ENCODE data around the gene ABCB9.
A peak's percentile ranks its signal among the peaks of the same experiment; 100 is the strongest.
"Not testable (repeated sequence)": the region's sequence is repeated elsewhere in the genome, so short reads cannot be mapped to it uniquely, and the experiment has no call there.

The ABCB9 gene

GRCh38 chr12:122937622-122938091 lies 28.6 kb downstream of the ABCB9 start:
- peak; percentile 17 to 57 (median 51) for DNase-seq

DNA sequence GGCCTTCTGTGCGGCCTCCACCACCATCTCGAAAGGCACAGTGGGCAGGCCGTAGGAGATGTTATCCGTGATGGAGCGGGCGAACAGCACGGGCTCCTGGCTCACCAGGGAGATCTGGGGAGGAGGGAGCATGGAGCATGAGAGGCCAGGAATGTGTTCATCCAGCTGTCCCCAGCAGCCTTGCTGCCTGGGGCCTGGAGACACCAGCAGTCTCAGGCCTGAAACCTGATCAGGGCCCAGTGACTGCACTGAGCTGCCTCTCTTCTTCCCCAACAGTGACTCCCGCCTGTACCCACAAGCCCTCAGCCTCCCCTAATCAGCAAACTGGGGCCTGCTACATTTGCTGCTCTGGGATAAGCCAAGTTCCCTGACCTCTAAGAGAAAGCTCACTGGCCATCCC lies 30.9 kb downstream of the ABCB9 start:
- no peak for DNase-seq

DNA sequence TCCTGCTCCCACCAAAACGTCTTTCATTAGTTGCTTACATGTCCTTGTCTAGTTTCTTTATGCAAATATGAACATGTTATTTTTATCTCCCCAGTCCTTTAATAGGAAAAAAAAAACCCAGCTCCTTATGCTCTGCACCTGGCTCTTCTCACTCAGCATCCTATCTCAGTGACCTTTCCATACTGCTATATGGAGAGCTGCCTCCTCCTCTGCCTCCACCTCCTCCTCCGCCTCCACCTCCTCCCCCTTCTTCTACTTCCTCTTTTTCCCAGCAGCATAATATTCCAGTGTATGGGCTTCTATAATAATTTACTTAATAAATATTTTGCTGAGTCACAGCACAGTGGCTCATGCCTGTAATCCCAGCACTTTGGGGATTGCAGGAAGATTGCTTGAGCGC lies 31.5 kb downstream of the ABCB9 start:
- no peak for DNase-seq

DNA sequence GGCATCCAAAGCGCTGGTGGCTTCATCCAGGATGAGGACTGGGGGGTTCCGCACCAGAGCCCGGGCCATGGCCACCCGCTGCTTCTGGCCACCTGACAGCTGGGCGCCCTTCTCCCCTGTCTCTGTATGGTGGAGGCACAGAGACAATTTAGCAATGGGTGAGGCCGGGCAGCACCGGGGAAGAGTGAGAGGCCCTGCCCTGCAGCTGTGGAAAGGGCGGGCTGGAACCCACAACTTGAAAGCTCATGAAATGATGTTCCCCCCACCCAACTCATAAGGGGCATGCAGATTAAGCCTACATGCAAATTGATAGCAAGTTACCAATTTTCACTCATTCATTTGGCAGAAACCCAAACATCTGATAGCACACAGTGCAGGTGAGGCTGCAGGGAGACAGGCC lies 34.1 kb downstream of the ABCB9 start:
- no peak for DNase-seq

GRCh38 chr12:122929812-122930211 lies 36.5 kb downstream of the ABCB9 start:
- DNase-seq: no peak

- no peak for DNase-seq
Observed at GRCh38 chr12:122929148-122929538, 37.1 kb downstream of the ABCB9 start.

- DNase-seq: no peak
Observed at GRCh38 chr12:122928404-122929147, 37.7 kb downstream of the ABCB9 start.

DNA sequence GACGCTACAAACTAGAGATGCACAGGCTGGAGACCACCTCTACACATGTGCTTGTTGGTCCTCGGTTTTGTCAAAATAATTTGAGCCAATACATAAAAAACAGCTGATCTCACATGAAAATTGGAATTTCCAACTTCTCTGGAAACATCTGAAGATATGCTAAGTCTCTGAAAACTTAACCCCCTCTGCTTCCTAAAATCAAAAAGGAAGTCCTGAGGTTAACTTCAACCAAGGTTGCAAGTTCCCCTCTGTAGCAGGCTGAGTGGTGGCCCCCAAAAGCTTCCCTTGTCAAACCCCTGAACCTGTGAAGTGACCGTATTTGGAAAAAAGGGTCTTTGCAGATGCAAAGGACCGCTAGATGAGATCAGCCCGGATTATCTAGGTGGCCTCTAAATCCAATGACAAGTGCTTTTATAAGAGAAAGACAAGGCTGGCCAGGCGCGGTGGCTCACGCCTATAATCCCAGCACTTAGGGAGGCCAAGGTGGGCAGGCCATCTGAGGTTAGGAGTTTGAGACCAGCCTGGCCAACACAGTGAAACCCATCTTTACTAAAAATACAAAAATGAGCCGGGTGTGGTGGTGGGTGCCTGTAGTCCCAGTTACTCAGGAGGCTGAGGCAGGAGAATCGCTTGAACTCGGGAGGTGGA lies 38.4 kb downstream of the ABCB9 start:
- peak in 2 of 4 experiments; percentile 35 to 49 for DNase-seq

DNA sequence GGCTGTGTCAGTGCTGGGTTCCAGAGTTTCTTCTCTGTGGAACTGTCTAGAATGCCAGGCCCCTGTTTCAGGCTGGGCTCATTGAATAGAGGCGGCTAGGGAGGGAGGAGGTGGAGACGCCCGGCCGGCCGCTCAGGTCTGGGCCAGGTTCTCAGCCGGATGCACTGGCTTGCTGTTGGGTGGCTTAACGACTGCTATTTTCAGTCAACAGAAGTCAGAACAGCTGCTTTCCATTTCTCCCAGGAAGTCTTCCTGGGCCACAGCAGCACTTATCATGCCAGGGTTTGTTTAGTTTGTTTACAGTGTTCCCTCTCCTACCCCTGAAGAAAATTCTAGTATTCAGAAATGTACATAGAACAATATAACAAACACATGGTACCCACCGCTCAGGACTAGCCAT lies 44.3 kb downstream of the ABCB9 start:
- DNase-seq: no peak

GRCh38 chr12:122920687-122921086 lies 45.6 kb downstream of the ABCB9 start:
- no peak for DNase-seq

- DNase-seq: no peak
Observed at GRCh38 chr12:122918827-122919226, 47.4 kb downstream of the ABCB9 start.

DNA sequence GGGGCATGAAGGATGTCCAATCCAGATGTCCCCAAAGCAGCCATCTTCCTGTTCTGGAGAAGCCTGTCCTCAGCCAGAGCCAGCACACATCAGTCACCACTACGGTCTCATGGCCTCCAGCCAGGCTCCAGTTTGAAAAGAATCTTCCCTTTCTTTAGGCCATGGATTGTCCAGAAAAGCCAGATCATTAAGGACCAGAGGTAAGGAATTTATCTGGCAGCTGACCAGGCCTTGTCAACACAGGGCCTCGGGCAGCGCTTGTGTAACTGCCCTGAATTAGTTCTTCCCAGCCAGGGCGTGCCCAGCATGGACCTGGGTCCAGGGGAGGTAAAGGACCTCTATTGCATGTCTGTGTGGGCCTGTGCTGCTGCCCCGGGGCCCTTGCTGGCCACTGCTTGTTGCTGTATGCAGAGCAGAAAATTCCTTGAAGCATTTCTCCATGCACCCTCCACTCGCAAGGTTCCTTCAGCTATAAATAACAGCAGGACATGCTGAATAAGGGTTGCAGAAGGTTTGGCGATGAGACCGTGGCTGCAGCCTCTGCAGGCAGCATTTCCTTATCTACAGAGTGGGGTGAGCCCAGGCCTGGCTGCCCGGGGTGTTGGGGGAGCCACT lies 48.6 kb downstream of the ABCB9 start:
- peak; percentile 23 to 62 (median 52) for DNase-seq

DNA sequence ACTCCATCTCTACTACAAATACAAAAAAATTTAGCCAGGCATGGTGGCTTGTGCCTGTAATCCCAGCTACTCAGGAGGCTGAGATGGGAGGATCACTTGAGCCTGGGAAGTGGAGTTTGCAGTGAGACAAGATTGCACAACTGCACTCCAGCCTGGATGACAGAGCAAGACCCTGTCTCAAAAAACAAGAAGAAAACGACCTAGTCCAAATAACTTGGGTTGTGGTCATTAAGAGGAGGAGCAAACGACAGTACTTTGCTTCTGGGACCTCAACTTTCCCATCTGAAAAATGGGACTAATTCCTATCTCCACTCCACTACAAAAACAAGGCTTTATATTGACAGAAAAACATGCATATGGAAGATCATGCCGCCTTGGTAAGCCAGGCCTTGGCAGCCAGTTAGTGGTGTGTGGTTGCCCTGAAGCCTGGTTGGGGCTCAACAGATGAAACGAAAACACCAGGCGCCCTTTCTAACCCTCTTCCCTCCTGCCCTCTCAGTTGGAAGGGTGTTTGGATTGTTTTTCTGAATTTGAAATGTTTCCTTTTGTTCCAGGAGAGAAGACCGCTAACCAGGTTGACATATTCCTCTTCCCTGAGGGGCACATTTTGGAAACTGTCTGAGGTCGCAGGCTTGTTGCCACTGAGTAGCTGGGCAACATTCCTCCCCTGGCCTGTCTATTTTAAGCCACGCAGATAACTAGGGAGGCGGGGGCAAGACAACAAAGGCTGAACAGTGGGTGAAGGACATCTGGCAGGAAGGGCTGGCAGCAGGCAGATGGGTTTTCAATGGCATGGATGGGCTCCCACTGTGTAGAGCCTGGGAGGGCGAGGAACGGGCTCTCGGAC lies 56.6 kb downstream of the ABCB9 start:
- DNase-seq: no peak

- DNase-seq: no peak
Observed at GRCh38 chr12:122908915-122909314, 57.3 kb downstream of the ABCB9 start.

DNA sequence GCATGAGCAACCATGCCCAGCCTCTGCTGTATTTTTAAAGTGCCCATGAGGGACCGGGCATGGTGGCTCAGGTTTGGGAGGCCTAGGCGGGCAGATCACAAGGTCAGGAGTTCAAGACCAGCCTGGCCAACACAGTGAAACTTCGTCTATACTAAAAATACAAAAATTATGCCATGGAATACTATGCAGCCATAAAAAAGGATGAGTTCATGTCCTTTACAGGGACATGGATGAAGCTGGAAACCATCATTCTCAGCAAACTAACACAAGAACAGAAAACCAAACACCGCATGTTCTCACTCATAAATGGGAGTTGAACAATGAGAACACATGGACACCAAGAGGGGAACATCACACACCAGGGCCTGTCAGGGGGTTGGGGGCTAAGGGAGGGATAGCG lies 61.0 kb downstream of the ABCB9 start:
- DNase-seq: not testable (repeated sequence)

DNA sequence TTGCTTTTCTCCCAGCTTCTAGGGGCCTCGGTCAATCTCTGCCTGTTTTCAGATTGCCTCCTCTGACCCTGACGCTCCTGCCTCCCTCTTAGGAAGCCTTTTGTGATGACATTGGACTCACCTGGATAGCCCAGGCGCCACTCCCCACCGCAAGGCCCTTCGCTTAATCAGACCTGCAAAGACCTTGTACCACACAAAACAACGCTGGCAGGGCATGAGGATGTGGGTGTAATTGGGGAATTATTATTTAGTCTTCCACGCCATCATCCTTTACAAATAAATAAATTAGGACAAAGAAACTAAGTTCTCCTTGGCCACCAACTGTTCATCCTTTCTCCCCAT lies 62.6 kb downstream of the ABCB9 start:
- no peak for DNase-seq

DNA sequence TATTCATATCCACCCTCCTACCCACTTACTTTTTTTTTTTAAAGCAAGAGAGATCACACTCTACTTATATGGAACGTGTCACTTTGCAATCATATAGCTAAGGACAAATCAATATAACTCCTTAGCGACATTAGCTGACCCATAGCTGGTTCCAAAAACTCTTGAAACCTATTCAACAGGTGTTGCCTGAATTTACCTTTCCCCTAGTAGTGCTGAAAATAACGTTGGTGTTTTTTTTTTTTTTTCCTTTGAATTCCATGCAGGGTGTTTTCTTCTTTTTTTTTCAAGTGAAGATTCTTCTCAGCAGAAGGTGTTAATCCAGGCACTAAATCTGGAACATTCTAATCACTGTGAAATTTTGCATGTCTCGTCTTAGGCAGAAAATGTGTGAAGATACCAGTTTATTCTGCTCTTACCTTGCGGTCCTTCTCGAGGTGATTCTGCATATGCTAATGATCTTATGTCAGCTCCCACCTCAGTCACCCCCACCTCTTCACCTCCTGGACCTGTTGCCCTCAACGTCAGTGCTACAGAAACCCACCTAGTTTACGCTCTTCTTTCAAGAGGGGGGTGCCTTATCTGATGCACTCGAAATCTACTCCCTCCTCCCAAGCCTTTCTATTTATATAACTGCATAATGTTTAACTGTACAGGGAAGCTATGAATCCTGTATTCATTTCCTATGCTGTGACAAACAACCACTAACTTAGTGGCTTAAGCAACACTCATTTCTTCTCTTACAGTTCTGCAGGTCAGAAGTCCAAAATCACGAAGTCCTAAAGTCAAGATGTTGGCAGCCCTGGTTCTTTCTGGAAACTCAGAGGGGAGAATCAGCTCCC lies 63.2 kb downstream of the ABCB9 start:
- DNase-seq: peak in 1 of 4 experiments; percentile 39

- DNase-seq: no peak
Observed at GRCh38 chr12:122899887-122900286, 66.4 kb downstream of the ABCB9 start.

- no peak for DNase-seq
Observed at GRCh38 chr12:122896662-122897061, 69.6 kb downstream of the ABCB9 start.

DNA sequence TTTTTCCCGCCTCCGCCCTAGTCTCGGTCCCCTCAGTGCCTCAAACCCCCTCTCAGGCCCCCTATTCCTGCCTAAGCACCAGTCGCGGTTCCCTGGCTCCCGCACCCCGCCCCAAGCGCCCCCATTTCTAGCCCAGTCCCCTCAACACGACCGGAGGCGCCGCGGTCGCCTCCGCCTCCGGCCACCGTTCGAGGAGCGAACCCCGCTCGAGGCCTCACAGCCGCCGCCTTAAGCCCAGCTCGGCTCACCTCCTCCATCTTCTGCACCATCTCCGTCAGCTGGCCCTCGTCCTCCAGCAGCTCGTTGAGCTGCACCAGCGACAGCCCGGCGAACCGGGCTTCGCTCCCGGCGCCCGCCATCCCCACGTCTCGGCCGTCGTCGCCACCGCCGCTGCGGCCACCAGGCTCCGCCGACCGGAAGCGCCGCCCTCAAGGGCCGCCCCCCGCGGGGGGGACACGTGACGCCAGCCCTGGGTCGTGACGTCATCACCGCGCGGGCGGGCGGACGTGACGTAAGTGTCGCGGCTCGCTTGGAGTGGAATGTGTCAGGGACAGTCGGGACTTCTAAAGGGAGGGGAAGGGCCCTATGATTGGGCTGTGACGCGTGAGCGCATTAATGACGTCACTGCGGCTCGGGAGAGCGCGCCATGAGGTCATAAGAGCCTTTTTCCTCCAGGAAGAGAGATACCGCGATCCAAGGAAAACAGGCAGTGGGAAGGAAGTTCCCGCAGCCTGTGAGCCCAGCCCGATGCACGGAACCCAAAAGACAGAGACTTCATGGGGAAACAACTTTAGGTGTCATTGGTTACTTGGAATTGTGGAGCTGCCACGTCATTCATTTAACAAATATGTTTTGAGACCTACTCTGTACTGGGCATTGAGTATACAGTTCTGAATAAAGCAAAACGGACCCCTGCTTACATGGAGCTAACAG lies 70.3 kb downstream of the ABCB9 start, which contains the start of gene VPS37B:
TSS of gene VPS37B (minus strand) at position 421 of the 933 bp plus-strand sequence. CDS start at position 359, 62 bp downstream.
- peak; percentile 94 to 96 (median 96) for DNase-seq

DNA sequence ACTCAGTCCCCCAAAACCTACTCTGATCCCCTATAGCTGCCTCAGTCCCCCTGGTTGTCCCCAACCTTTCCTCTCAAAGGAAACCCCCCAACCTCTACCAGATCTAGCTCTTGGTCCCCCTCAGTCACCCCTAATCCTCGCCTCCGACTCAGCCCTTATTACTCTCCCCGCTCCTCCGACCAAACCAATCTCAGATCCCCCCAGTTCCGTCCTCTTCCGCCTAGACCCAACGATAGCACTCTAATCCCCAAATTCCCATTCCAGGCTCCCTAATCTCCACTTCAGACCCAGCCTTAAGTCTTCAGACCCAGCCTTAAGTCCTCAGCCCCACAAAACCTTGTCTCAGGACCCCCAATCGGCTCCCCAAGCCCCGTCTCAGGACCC lies 71.0 kb downstream of the ABCB9 start:
- peak in 2 of 4 experiments; percentile 35 to 44 for DNase-seq
